ENCODE results near the gene LNX1. TPM values are rescaled to one million over a fixed set of nuclear protein-coding genes. Genes with fewer than 3 reads are reported as not detected.

The LNX1 gene
- total and polyA plus RNA-seq, 2 of the 8 experiments (the other 6 are each of a cell fraction or from before 2014, with no cell fraction given) = 2.7 to 3.8 TPM

- Histone ChIP-seq H4K20me1 (replicated peaks in 1 of 2; ENCODE audit: control insufficient read depth in 1 of 2, insufficient read depth in 2 of 2, low read length in 2 of 2) (no peaks in the 10 kb centered on the region), H4K91ac (replicated peaks; ENCODE audit: insufficient read length, low read length) (no peak overlapping the region), H2BK15ac (ENCODE audit: low read length) (no peak overlapping the region), H3K27ac (ENCODE audit: low read depth, low read length) (no peak overlapping the region), H3K18ac (ENCODE audit: extremely low read depth, low read length) (no peak overlapping the region), H3K23me2 (ENCODE audit: low read depth, low read length) (no peaks in the 10 kb centered on the region), H3K4me2 (ENCODE audit: insufficient read depth in 1 of 2, low read depth in 2 of 2, low read length in 2 of 2) (no peak overlapping the region), H4K8ac (ENCODE audit: extremely low read depth, insufficient read depth, low read length) (no peak overlapping the region), H3K79me1 (ENCODE audit: low read depth, low read length) (no peaks in the 10 kb centered on the region), H2AK5ac (ENCODE audit: low read depth, low read length) (no peak overlapping the region), H2BK12ac (ENCODE audit: low read depth, low read length) (no peak overlapping the region), H4K5ac (ENCODE audit: insufficient read length, low read depth, low read length) (no peak overlapping the region), H3K9ac (replicated peaks in 1 of 4; ENCODE audit: extremely low read depth in 1 of 4, low read depth in 3 of 4, low read length in 3 of 4) (no peak overlapping the region), H2BK120ac (replicated peaks; ENCODE audit: low read depth, low read length) (no peak overlapping the region), H3K14ac (ENCODE audit: insufficient read length) (no peak overlapping the region), H3K79me2 (ENCODE audit: control insufficient read depth in 1 of 2, insufficient read depth in 2 of 2, low read length in 2 of 2) (no peaks in the 10 kb centered on the region), H3K4me3 (ENCODE audit: extremely low read depth in 1 of 4, insufficient read depth in 2 of 4, low read depth in 3 of 4, low read length in 4 of 4) (no peak overlapping the region), H2AFZ (ENCODE audit: low read length) (no peak overlapping the region), H3K9me3 (ENCODE audit: insufficient read depth in 2 of 2, low read depth in 1 of 2, low read length in 1 of 2) (no peaks in the 10 kb centered on the region), H3K36me3 (ENCODE audit: control insufficient read depth in 2 of 4, insufficient read depth in 4 of 4, low read length in 3 of 4) (no peaks in the 10 kb centered on the region), H3K56ac (replicated peaks; ENCODE audit: insufficient read length, low read depth, low read length) (no peak overlapping the region), H3K4ac (replicated peaks; ENCODE audit: insufficient read length, low read depth, low read length) (no peak overlapping the region), H3K23ac (ENCODE audit: insufficient read length) (no peak overlapping the region), H2BK20ac (ENCODE audit: low read length) (no peak overlapping the region), H3K27me3 (replicated peaks in 1 of 4; ENCODE audit: control insufficient read depth in 3 of 4, extremely low read depth in 1 of 4, insufficient read depth in 3 of 4, low read length in 3 of 4) (no peaks in the 10 kb centered on the region), H3K4me1 (replicated peaks in 1 of 4; ENCODE audit: control insufficient read depth in 3 of 4, insufficient read depth in 4 of 4, low read length in 3 of 4) (no peaks in the 10 kb centered on the region), H2BK5ac (ENCODE audit: low read depth, low read length) (no peak overlapping the region)
- CTCF ChIA-PET (ENCODE audit: partially characterized antibody) = no interaction called here
- WGBS, 2 experiments (ENCODE audit: extremely low coverage in 1 of 2, insufficient coverage in 1 of 2, insufficient read length in 1 of 2, insufficient replicate concordance in 2 of 2, low coverage in 1 of 2, low lambda C conversion rate in 2 of 2, missing lambda C conversion rate in 1 of 2) = 93% methylated on average over 1 of the region's 1 CpG; no CpG with 5 or more reads in 1 of the 2 experiments
- FAIRE-seq (no peak), DNase-seq (ENCODE audit: low read depth in 1 of 2, low spot score in 2 of 2) (no peak)
- POLR2A ChIA-PET (ENCODE audit: partially characterized antibody) = no interaction called here
- no peak for TF ChIP-seq CHD7 (IDR thresholded peaks at IDR 0.05; ENCODE audit: insufficient replicate concordance, low read length)
These were observed 46.1 kb upstream of the LNX1 start for GRCh38 chr4:53637348-53637747.

All from H1 (cell line).